HL-60 (cell line): ENCODE results near the gene TANGO2.

ENCODE experiments used
- CTCF ChIP-seq: IDR thresholded peaks from one replicate; pipeline ENCODE4 v1.5.1; 2011; ENCODE audit warnings: low read length, control low read depth, inconsistent platforms; ENCODE audit not compliant: insufficient read depth
- GABPA ChIP-seq: IDR thresholded peaks from 2 replicates; pipeline ENCODE4 v1.6.1; 2012; ENCODE audit warnings: low read depth
- POLR2AphosphoS5 ChIP-seq: IDR thresholded peaks from 2 replicates; pipeline ENCODE4 v1.6.1; 2012; ENCODE audit warnings: low read depth
- REST ChIP-seq: IDR thresholded peaks from 2 replicates; pipeline ENCODE4 v1.6.1; 2012; ENCODE audit warnings: low read depth; ENCODE audit not compliant: insufficient replicate concordance
- SPI1 ChIP-seq: IDR thresholded peaks from 2 replicates; pipeline ENCODE4 v1.6.1; 2012; ENCODE audit warnings: low read depth, mild to moderate bottlenecking, borderline replicate concordance

GRCh38 chr22:19992481-19992911 lies 28.4 kb upstream of the TANGO2 start:
- TF ChIP-seq CTCF (no peak), REST (no peak), POLR2AphosphoS5 (no peak), SPI1 (no peak), GABPA (no peak)
